Neural progenitor cell (in vitro differentiated cells): Measurements from ENCODE around the gene NDOR1. TPM values are rescaled to one million over a fixed set of nuclear protein-coding genes. Genes with fewer than 3 reads are reported as not detected.

Experiments
- DNase-seq: peaks from one replicate; pipeline ENCODE4 v3.0.0-alpha.2; 2016; ENCODE audit warnings: low spot score
- H2AFZ ChIP-seq: fragments of 200-600 bp; sonication (generic); replicated peaks from 2 replicates; pipeline ENCODE4 v1.6.1; 2016; ENCODE audit warnings: antibody characterized with exemption
- H3F3A ChIP-seq: fragments of 200-600 bp; sonication (generic); 2 replicates; pipeline ENCODE4 v1.6.1; 2016; ENCODE audit warnings: antibody characterized with exemption, low read depth
- H3K27ac ChIP-seq: fragments of 200-600 bp; sonication (generic); 2 replicates; pipeline ENCODE4 v1.5.1; 2016; ENCODE audit warnings: mild to moderate bottlenecking
- H3K27me3 ChIP-seq: fragments of 200-600 bp; sonication (generic); 2 replicates; pipeline ENCODE4 v1.6.1; 2016; ENCODE audit warnings: mild to moderate bottlenecking, moderate library complexity
- H3K36me3 ChIP-seq: fragments of 200-600 bp; sonication (generic); 2 replicates; pipeline ENCODE4 v1.5.1; 2016
- H3K4me1 ChIP-seq: fragments of 200-600 bp; sonication (generic); 2 replicates; pipeline ENCODE4 v1.6.1; 2016; ENCODE audit warnings: mixed run types
- H3K4me2 ChIP-seq: fragments of 200-600 bp; sonication (generic); 2 replicates; pipeline ENCODE4 v1.6.1; 2016
- H3K4me3 ChIP-seq: fragments of 200-600 bp; sonication (generic); 2 replicates; pipeline ENCODE4 v1.5.1; 2016
- H3K79me2 ChIP-seq: fragments of 200-600 bp; sonication (generic); 2 replicates; pipeline ENCODE4 v1.6.1; 2016; ENCODE audit warnings: low read depth
- H3K9ac ChIP-seq: fragments of 200-600 bp; sonication (generic); 2 replicates; pipeline ENCODE4 v1.6.1; 2016
- H3K9me3 ChIP-seq: fragments of 200-600 bp; sonication (generic); 2 replicates; pipeline ENCODE4 v1.5.1; 2016; ENCODE audit warnings: low read depth
- H4K20me1 ChIP-seq: fragments of 200-600 bp; sonication (generic); 2 replicates; pipeline ENCODE4 v1.6.1; 2016; ENCODE audit warnings: low read depth
- H3K27ac Mint-ChIP-seq: 3 replicates; pipeline ENCODE4 v1.8.0; 2021; ENCODE audit warnings: mixed read lengths
- H3K27me3 Mint-ChIP-seq: 2 replicates; pipeline ENCODE4 v1.8.0; 2022; ENCODE audit warnings: low read depth, mild to moderate bottlenecking, inconsistent platforms, moderate library complexity, mixed read lengths; ENCODE audit not compliant: insufficient read depth
- H3K36me3 Mint-ChIP-seq: 3 replicates; pipeline ENCODE4 v1.8.0; 2021; ENCODE audit warnings: mixed read lengths
- H3K4me1 Mint-ChIP-seq: 3 replicates; pipeline ENCODE4 v1.8.0; 2021; ENCODE audit warnings: mixed read lengths
- H3K4me3 Mint-ChIP-seq: 3 replicates; pipeline ENCODE4 v1.8.0; 2021; ENCODE audit warnings: mild to moderate bottlenecking, moderate library complexity, mixed read lengths
- H3K9me3 Mint-ChIP-seq: 3 replicates; pipeline ENCODE4 v1.8.0; 2020; ENCODE audit warnings: mixed read lengths
- CTCF ChIP-seq: fragments of 200-600 bp; sonication (generic); IDR thresholded peaks from 2 replicates; pipeline ENCODE4 v1.5.1; 2017; ENCODE audit warnings: antibody characterized with exemption, mild to moderate bottlenecking
- EZH2 ChIP-seq: fragments of 200-600 bp; sonication (generic); IDR thresholded peaks from 2 replicates; pipeline ENCODE4 v1.6.1; 2017; ENCODE audit warnings: antibody characterized with exemption, mild to moderate bottlenecking, moderate library complexity
- EZH2phosphoT487 ChIP-seq: fragments of 200-600 bp; sonication (generic); IDR thresholded peaks from 2 replicates; pipeline ENCODE4 v1.6.1; 2017; ENCODE audit warnings: antibody characterized with exemption
- total RNA-seq: library from RNA; depleted of rRNA; stranded (reverse); fragments of >200 nt; gene quantifications from 2 replicates; pipeline ENCODE4 v1.2.3, GENCODE V29; 2015; ENCODE audit warnings: low replicate concordance

The NDOR1 gene
- total RNA-seq, 1 donor from 2014 or later, result 5.1 TPM

DNA sequence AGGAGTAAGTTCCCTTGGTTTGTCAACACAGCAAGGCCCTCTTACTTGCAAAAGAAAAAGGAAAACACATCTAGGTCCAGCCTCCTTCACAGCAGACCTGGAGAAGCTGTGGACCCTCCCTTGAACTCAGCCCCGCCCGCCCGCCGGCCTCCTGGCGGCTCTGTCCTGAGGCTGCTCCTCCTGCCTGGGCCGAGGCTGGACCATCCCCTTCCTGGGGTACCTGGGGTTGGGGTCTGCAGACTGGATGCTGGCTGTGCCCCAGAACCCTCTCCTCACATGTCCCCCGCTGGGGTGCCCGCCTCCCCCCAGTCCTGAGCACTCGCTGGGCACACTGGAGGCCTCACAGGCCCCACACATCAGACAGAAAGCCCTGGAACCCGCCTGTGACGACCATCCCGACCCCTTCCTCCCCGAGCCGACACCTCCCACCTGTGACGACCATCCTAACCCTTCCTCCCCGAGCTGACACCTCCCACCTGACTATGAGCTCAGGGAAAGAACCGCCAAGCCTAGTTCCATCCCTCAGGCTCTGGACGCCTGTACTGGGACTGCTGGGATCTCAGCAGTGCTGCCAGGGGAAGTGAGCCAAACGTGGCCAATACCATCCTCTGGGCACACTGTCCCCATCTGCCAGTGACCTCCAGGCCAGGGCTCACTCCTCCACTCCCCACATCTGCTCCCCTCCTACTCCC lies 26.4 kb upstream of the NDOR1 start:
- Mint-ChIP-seq H3K27ac (no peak overlapping the region), H3K4me3 (no peak overlapping the region), H3K27me3 (peaks cover 4% of the 10 kb centered on the region), H3K36me3 (peaks cover 3% of the 10 kb centered on the region), H3K9me3 (no peaks in the 10 kb centered on the region), H3K4me1 (no peaks in the 10 kb centered on the region)
- Histone ChIP-seq H3K36me3 (no peaks in the 10 kb centered on the region), H3K9me3 (no peaks in the 10 kb centered on the region), H3K4me1 (peaks cover 11% of the 10 kb centered on the region), H3K27ac (no peak overlapping the region), H3K9ac (no peak overlapping the region), H3K4me2 (no peak overlapping the region), H3F3A (peaks cover 10% of the 10 kb centered on the region), H3K27me3 (peaks cover 28% of the 10 kb centered on the region), H3K79me2 (no peaks in the 10 kb centered on the region), H2AFZ (no peak overlapping the region), H4K20me1 (peaks cover 33% of the 10 kb centered on the region), H3K4me3 (no peak overlapping the region)
- DNase-seq, result no peak
- TF ChIP-seq EZH2phosphoT487 (no peak), CTCF (no peak), EZH2 (no peak)

- DNase-seq, result no peak
- H3K4me1 Mint-ChIP-seq, result no peaks in the 10 kb centered on the region
- H3K9ac ChIP-seq, result no peak overlapping the region
Observed at GRCh38 chr9:137179761-137180160, 25.7 kb upstream of the NDOR1 start.

DNA sequence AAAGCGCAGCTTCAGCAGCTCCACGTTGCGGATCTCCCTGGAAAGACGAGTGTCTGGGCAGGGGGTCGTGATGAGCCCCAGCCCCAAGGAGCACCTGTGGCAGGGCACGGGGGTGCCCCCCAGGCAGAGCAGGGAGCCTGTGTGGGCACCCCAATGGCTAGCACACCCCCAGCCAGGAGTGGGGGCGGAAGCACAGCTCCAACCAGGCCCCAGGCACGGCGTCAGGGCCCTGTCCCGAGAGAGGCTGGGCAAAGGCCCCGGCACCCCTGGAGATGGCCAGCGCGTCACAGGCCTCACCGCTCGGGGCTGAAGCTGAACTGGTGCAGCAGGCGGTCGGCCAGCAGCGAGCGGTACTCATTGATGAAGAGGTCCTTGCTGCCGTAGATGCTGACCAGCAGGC lies 25.0 kb upstream of the NDOR1 start:
- no peak overlapping the region for H3K27ac Mint-ChIP-seq
- no peaks in the 10 kb centered on the region for H3K9me3 Mint-ChIP-seq

More at GRCh38 chr9:137179761-137180160, 25.7 kb upstream of the NDOR1 start:
- Histone ChIP-seq H3K79me2 (no peaks in the 10 kb centered on the region), H3K27me3 (peaks cover 21% of the 10 kb centered on the region), H3K27ac (no peak overlapping the region), H3K9me3 (no peaks in the 10 kb centered on the region), H2AFZ (no peak overlapping the region), H3K4me1 (peaks cover 6% of the 10 kb centered on the region), H4K20me1 (peaks cover 26% of the 10 kb centered on the region), H3K4me2 (no peak overlapping the region), H3K36me3 (no peaks in the 10 kb centered on the region), H3K4me3 (no peak overlapping the region), H3F3A (peaks cover 10% of the 10 kb centered on the region)
- Mint-ChIP-seq H3K4me3 (no peak overlapping the region), H3K27ac (no peak overlapping the region), H3K27me3 (peaks cover 4% of the 10 kb centered on the region), H3K9me3 (no peaks in the 10 kb centered on the region), H3K36me3 (peaks cover 3% of the 10 kb centered on the region)
- TF ChIP-seq EZH2, result no peak
- TF ChIP-seq CTCF, result no peak
- TF ChIP-seq EZH2phosphoT487, result no peak

More for the DNA sequence above, 25.0 kb upstream of the NDOR1 start:
- TF ChIP-seq EZH2 (no peak), EZH2phosphoT487 (no peak), CTCF (no peak)
- Mint-ChIP-seq H3K36me3 (peaks cover 3% of the 10 kb centered on the region), H3K4me3 (no peak overlapping the region), H3K4me1 (no peaks in the 10 kb centered on the region), H3K27me3 (peaks cover 4% of the 10 kb centered on the region)
- Histone ChIP-seq H3K9ac (no peak overlapping the region), H3K36me3 (no peaks in the 10 kb centered on the region), H3K27me3 (peaks cover 14% of the 10 kb centered on the region), H4K20me1 (peaks cover 19% of the 10 kb centered on the region), H3K4me3 (no peak overlapping the region), H3K4me2 (no peak overlapping the region), H2AFZ (no peak overlapping the region), H3K79me2 (no peaks in the 10 kb centered on the region), H3K4me1 (no peaks in the 10 kb centered on the region), H3K9me3 (no peaks in the 10 kb centered on the region), H3F3A (peaks cover 10% of the 10 kb centered on the region), H3K27ac (no peak overlapping the region)
- no peak for DNase-seq
